ENCODE results near the gene EZR. TPM values are rescaled to one million over a fixed set of nuclear protein-coding genes. Genes with fewer than 3 reads are reported as not detected.

The EZR gene
- total and polyA plus RNA-seq, 7 donors = 19.1 to 61.7 (median 30.9) TPM

GRCh38 chr6:158819977-158820622 lies 932 bp upstream of the EZR start:
- peaks cover 21% of the 10 kb centered on the region for H3K4me1 ChIP-seq
- intact Hi-C loops (cut with DNase I) = loop anchor here in 1 of 2 donors (5.0 kb wide), 1 partner anchor 47 kb away; no protein-coding TSS in a partner anchor
- DNase-seq (no peak), ATAC-seq (no peak)
- no peak for TF ChIP-seq CTCF (IDR thresholded peaks at IDR 0.05)
- WGBS, 3 donors = 89 to 93% (median 92%) methylated on average over 6 of the region's 6 CpGs
- H3K36me3 ChIP-seq (ENCODE audit: insufficient read depth in 1 of 2, low read depth in 1 of 2) = no peaks in the 10 kb centered on the region
- no peak overlapping the region for H3K4me3 ChIP-seq
- no peak overlapping the region for H3K27ac ChIP-seq
- H3K27me3 ChIP-seq (ENCODE audit: insufficient read depth in 3 of 3, low read length in 2 of 3) = no peaks in the 10 kb centered on the region
- no peaks in the 10 kb centered on the region for H3K9me3 ChIP-seq

- H3K27me3 ChIP-seq (ENCODE audit: insufficient read depth in 3 of 3, low read length in 2 of 3) = no peaks in the 10 kb centered on the region
- no peaks in the 10 kb centered on the region for H3K9me3 ChIP-seq
- peak; percentile 63 to 74 for DNase-seq
- ATAC-seq = peak; percentile 49 to 67 (median 60)
- no peaks in the 10 kb centered on the region for H3K36me3 ChIP-seq (ENCODE audit: insufficient read depth in 1 of 2, low read depth in 1 of 2)
- peak overlapping the region; percentile 86 for H3K27ac ChIP-seq
- intact Hi-C loops (cut with DNase I) = loop anchor here in 1 of 2 donors (5.0 kb wide), 1 partner anchor 49 kb away; no protein-coding TSS in a partner anchor
- no peak for TF ChIP-seq CTCF (IDR thresholded peaks at IDR 0.05)
- WGBS, 3 donors = 0 to 1% (median 1%) methylated on average over 31 to 62 of the region's 63 CpGs
- H3K4me3 ChIP-seq = peak overlapping the region; percentile 88
- peaks cover 21% of the 10 kb centered on the region for H3K4me1 ChIP-seq
These were observed 471 bp downstream of the EZR start for GRCh38 chr6:158818581-158819212.

- ATAC-seq (peak; percentile 91 to 94 (median 92)), DNase-seq (peak; percentile 84 to 88)
- intact Hi-C loops (cut with DNase I) = loop anchor here in 1 of 2 donors (5.0 kb wide), 1 partner anchor 49 kb away; no protein-coding TSS in a partner anchor
- no peak for TF ChIP-seq CTCF (IDR thresholded peaks at IDR 0.05)
- Histone ChIP-seq H3K9me3 (no peaks in the 10 kb centered on the region), H3K4me3 (peak overlapping the region; percentile 88), H3K4me1 (peaks cover 21% of the 10 kb centered on the region), H3K27me3 (ENCODE audit: insufficient read depth in 3 of 3, low read length in 2 of 3) (no peaks in the 10 kb centered on the region), H3K27ac (peak overlapping the region; percentile 86), H3K36me3 (ENCODE audit: insufficient read depth in 1 of 2, low read depth in 1 of 2) (no peaks in the 10 kb centered on the region)
- 1 to 2% (median 1%) methylated on average over 38 to 60 of the region's 61 CpGs for WGBS, 3 donors
These were observed 1.2 kb downstream of the EZR start for GRCh38 chr6:158817728-158818580.

- no peaks in the 10 kb centered on the region for H3K27me3 ChIP-seq (ENCODE audit: insufficient read depth in 3 of 3, low read length in 2 of 3)
- H3K9me3 ChIP-seq = no peaks in the 10 kb centered on the region
- DNase-seq (no peak), ATAC-seq (peak; percentile 21 to 34 (median 28))
- no peak for TF ChIP-seq CTCF (IDR thresholded peaks at IDR 0.05)
- H3K27ac ChIP-seq = peak overlapping the region; percentile 86
- no peaks in the 10 kb centered on the region for H3K36me3 ChIP-seq (ENCODE audit: insufficient read depth in 1 of 2, low read depth in 1 of 2)
- intact Hi-C loops (cut with DNase I) = loop anchor here in 1 of 2 donors (5.0 kb wide), 1 partner anchor 50 kb away; no protein-coding TSS in a partner anchor
- 52 to 56% (median 55%) methylated on average over 20 of the region's 20 CpGs for WGBS, 3 donors
- H3K4me3 ChIP-seq = peak overlapping the region; percentile 88
- H3K4me1 ChIP-seq = peaks cover 21% of the 10 kb centered on the region
These were observed 2.1 kb downstream of the EZR start for GRCh38 chr6:158816803-158817727.

Data from psoas muscle (tissue), 8 donors.